ENCODE results near the gene CKAP2L.
A peak's percentile ranks its signal among the peaks of the same experiment; 100 is the strongest.

CKAP2L gene

DNA sequence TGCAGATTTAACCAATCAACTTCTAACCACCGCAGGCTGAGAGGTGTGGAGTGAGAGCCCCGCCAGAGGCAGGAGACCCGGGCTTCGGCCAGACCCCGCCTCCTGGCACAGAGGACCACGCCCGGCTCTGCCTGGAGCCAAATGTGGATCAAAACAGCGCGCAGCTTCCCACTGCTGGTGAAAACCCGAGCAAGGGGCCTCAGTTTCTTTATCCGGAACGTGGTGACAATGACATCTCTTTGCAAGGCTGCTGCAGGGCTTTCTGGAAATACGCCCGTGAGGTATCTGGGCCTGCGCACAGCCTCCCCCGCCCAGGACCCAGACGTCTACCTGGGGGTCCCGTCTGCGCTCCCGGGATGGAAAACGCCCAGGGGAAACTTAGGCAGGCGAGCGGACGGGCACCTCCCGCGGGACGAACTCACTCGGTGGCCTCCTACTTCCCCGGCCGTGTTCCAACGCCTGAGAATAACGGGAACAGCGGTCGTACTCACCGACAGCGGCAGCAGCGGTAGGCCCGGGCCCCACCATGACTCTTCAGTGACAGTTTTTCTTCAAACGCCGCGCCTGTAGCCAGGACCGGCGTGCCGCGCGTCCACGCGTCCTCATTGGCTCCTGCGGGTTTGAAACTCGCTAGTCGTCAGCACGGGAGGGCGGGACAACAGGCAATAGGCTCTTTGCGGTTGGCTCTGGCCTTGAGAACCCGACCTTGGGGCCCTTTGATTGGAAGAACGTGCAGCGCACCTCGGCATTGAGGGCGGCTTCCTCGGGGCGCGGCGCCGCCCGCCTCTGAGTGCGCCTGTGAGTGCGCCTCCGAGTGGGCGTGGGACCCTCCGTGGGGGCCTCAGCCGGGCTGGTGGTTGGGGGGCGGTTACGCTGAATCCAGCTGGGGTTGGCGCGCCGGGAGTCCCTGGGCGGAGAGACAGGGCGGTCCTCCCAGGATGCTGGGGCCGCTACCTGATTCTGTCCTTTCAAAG is at the start of gene CKAP2L:
Gene CKAP2L, minus strand, starts transcription at position 539 of the 974 bp plus-strand sequence. Its CDS starts 11 bp downstream, at position 528.
- POLR2A ChIA-PET = interaction anchor here (0.6 to 1.3 kb wide), 2 partner anchors 106 to 182 kb away, joined by 3 read pairs; no protein-coding TSS in a partner anchor
- CTCF ChIA-PET = interaction anchor here (0.7 to 1.1 kb wide), 3 partner anchors 15 to 121 kb away, joined by 3 to 4 read pairs (median 3); no protein-coding TSS in a partner anchor
- peak; percentile 68 for TF ChIP-seq L3MBTL2 (conservative IDR thresholded peaks at IDR 0.05)
- TF ChIP-seq, protein P1, sequence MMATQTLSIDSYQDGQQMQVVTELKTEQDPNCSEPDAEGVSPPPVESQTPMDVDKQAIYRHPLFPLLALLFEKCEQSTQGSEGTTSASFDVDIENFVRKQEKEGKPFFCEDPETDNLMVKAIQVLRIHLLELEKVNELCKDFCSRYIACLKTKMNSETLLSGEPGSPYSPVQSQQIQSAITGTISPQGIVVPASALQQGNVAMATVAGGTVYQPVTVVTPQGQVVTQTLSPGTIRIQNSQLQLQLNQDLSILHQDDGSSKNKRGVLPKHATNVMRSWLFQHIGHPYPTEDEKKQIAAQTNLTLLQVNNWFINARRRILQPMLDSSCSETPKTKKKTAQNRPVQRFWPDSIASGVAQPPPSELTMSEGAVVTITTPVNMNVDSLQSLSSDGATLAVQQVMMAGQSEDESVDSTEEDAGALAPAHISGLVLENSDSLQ (IDR thresholded peaks at IDR 0.05) = peak; percentile 52; the same call in 1 of the 2 replicates
- no peak for TF ChIP-seq FOXK2 (IDR thresholded peaks at IDR 0.05)
- TF ChIP-seq SUZ12 (IDR thresholded peaks at IDR 0.05) = no peak
- TF ChIP-seq NFRKB (IDR thresholded peaks at IDR 0.05) = no peak
- TF ChIP-seq HDGF (IDR thresholded peaks at IDR 0.05; ENCODE audit: borderline replicate concordance) = no peak
- peak; percentile 99 for TF ChIP-seq FOXM1 (IDR thresholded peaks at IDR 0.05; ENCODE audit: borderline replicate concordance)
- no peak for TF ChIP-seq TARDBP (IDR thresholded peaks at IDR 0.05)
- TF ChIP-seq ZNF384 (IDR thresholded peaks at IDR 0.05) = no peak
- peak; percentile 94 for DNase-seq (ENCODE audit: extremely low spot score)

GRCh38 chr2:112813280-112813966 is 49.0 kb upstream of the CKAP2L start:
- no peak for DNase-seq (ENCODE audit: extremely low spot score)
- TF ChIP-seq SP1 (IDR thresholded peaks at IDR 0.05) (no peak), FOXA1 (IDR thresholded peaks at IDR 0.05) (no peak), TARDBP (IDR thresholded peaks at IDR 0.05) (no peak), FOXK2 (IDR thresholded peaks at IDR 0.05) (no peak), CTBP1 (IDR thresholded peaks at IDR 0.05; ENCODE audit: borderline replicate concordance) (no peak), ELF4 (IDR thresholded peaks at IDR 0.05) (no peak), SUZ12 (IDR thresholded peaks at IDR 0.05) (no peak)
- POLR2A ChIA-PET = no interaction called here
- CTCF ChIA-PET = no interaction called here

DNA sequence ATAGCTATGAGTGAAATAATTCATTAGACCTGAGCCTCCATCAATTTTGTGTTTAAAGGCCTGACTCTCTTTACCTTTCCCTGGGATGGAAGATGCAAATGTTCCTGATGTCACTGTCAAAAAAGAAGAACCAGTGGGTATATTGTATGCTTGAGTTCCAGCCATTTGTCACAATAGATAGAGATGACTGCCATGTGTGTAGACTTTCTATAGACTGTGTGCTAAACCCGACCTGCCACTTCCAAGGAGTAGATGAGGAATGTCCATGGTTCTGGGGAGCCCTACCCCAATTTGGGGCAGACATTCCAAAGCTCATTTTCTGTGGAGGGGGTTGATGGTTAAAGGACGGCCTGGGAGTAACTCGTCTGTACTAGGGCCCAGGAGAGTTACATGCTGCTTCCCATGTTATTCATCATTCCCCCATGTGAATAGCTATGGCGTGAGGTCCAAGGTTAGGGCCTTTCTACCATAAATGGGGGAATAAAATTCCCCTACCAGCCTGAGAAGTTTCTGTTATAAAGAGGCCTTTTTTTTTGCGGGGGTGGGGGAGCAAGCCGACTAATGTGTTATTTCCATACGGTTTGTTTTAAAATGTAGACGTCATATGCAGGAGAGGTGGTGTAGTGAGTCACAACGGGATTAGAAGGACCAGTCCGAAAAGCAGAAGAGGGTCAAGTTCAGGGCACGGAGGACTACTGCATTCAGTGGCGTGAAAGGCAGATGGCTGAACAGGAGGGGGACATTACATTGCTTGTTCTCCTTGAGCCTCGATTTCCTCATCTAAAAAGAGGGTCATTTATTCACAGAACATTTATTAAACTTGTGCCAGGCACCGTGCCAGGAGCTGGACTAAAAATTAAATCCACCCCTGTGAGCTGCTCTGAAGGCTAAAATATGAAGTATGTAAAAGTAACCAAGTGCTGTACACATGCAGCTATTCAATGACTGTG is 48.2 kb upstream of the CKAP2L start:
- TF ChIP-seq ELF4 (IDR thresholded peaks at IDR 0.05) = no peak
- no peak for TF ChIP-seq NFRKB (IDR thresholded peaks at IDR 0.05)
- DNase-seq (ENCODE audit: extremely low spot score) = no peak
- ChIA-PET POLR2A (no interaction called here), CTCF (interaction anchor here (0.5 to 1.1 kb wide), 2 partner anchors 103 to 110 kb away, joined by 3 read pairs; no protein-coding TSS in a partner anchor)

GRCh38 chr2:112811841-112812306 is 47.5 kb upstream of the CKAP2L start:
- CTCF ChIA-PET = interaction anchor here (0.5 to 1.1 kb wide), 3 partner anchors 16 to 111 kb away, joined by 3 read pairs; no protein-coding TSS in a partner anchor
- no peak for DNase-seq (ENCODE audit: extremely low spot score)

DNA sequence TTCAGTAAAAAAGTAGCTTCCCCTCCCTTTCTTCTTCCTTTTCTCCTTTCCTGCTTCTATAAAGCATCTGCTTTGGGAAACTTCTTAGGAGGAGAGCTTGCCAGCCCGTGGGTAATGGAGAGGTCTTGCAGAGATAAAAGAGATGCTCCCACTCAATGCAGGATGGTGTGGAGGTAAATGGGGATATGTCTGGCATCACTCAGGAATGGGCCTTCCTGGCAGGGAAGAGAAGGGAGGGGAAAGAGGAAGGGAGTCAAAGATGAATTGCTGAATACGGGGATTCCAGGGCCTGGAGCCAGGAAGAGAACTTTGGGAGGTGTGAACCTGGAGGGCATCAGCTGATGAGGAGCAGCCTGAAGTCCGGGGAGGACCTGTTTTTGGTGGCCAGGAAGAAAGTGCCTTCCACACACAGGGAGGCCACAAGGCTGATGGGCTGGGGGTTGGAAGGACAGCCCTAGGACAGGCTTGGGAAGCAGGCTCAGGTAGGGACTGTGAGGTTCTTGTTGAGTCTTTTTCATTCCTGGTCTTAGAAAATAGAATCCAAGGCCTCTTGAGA is 46.9 kb upstream of the CKAP2L start:
- CTCF ChIA-PET = interaction anchor here (0.6 to 1.1 kb wide), 2 partner anchors 16 to 104 kb away, joined by 3 read pairs; no protein-coding TSS in a partner anchor
- TF ChIP-seq FOXM1 (IDR thresholded peaks at IDR 0.05; ENCODE audit: borderline replicate concordance) (no peak), SUZ12 (IDR thresholded peaks at IDR 0.05) (no peak), CTBP1 (IDR thresholded peaks at IDR 0.05; ENCODE audit: borderline replicate concordance) (no peak), LEF1 (IDR thresholded peaks at IDR 0.05; ENCODE audit: borderline replicate concordance) (no peak), FOXK2 (IDR thresholded peaks at IDR 0.05) (no peak), ELF4 (IDR thresholded peaks at IDR 0.05) (no peak), ARNT (IDR thresholded peaks at IDR 0.05) (no peak), HDGF (IDR thresholded peaks at IDR 0.05; ENCODE audit: borderline replicate concordance) (no peak), SP1 (IDR thresholded peaks at IDR 0.05) (no peak), FOXA1 (IDR thresholded peaks at IDR 0.05) (no peak), NFRKB (IDR thresholded peaks at IDR 0.05) (no peak)
- TF ChIP-seq, protein P1 (IDR thresholded peaks at IDR 0.05) = no peak

More at GRCh38 chr2:112811841-112812306, 47.5 kb upstream of the CKAP2L start:
- POLR2A ChIA-PET = no interaction called here
- TF ChIP-seq ELF4 (IDR thresholded peaks at IDR 0.05) = no peak
- TF ChIP-seq FOXA1 (IDR thresholded peaks at IDR 0.05) = no peak
- TF ChIP-seq FOXK2 (IDR thresholded peaks at IDR 0.05) = no peak
- no peak for TF ChIP-seq ARNT (IDR thresholded peaks at IDR 0.05)
- TF ChIP-seq NFRKB (IDR thresholded peaks at IDR 0.05) = no peak
- TF ChIP-seq LEF1 (IDR thresholded peaks at IDR 0.05; ENCODE audit: borderline replicate concordance) = no peak
- TF ChIP-seq, protein P1 (IDR thresholded peaks at IDR 0.05) = no peak
- TF ChIP-seq L3MBTL2 (conservative IDR thresholded peaks at IDR 0.05) = no peak
- no peak for TF ChIP-seq SP1 (IDR thresholded peaks at IDR 0.05)
- TF ChIP-seq TARDBP (IDR thresholded peaks at IDR 0.05) = no peak

More for the DNA sequence above, 46.9 kb upstream of the CKAP2L start:
- POLR2A ChIA-PET = no interaction called here
- DNase-seq (ENCODE audit: extremely low spot score) = no peak
